Mononuclear cell (primary cell): ENCODE data around the gene PTPN1. TPM values are rescaled to one million over a fixed set of nuclear protein-coding genes. Genes with fewer than 3 reads are reported as not detected.
A peak's percentile ranks its signal among the peaks of the same experiment; 100 is the strongest.

Source experiments
- H3K27me3 ChIP-seq: 2 replicates; pipeline ENCODE4 v1.6.0; 2011; ENCODE audit warnings: low read length, control low read depth; ENCODE audit not compliant: insufficient read depth
- H3K4me1 ChIP-seq: 2 replicates; pipeline ENCODE4 v1.5.1; 2011; ENCODE audit warnings: mild to moderate bottlenecking, low read length, control low read depth; ENCODE audit not compliant: insufficient read depth
- H3K4me3 ChIP-seq: 2 replicates; pipeline ENCODE4 v1.5.1; 2011; ENCODE audit warnings: mild to moderate bottlenecking, low read length, moderate library complexity
- H3K9me3 ChIP-seq: 2 replicates; pipeline ENCODE4 v1.5.1; 2011; ENCODE audit warnings: low read depth, mild to moderate bottlenecking, control low read depth, low read length
- total RNA-seq: library from RNA; depleted of rRNA; stranded (reverse); fragments of >200 nt; gene quantifications from one replicate; pipeline ENCODE4 v1.2.3, GENCODE V29; 2012

Gene PTPN1
- 86.0 TPM for total RNA-seq

DNA sequence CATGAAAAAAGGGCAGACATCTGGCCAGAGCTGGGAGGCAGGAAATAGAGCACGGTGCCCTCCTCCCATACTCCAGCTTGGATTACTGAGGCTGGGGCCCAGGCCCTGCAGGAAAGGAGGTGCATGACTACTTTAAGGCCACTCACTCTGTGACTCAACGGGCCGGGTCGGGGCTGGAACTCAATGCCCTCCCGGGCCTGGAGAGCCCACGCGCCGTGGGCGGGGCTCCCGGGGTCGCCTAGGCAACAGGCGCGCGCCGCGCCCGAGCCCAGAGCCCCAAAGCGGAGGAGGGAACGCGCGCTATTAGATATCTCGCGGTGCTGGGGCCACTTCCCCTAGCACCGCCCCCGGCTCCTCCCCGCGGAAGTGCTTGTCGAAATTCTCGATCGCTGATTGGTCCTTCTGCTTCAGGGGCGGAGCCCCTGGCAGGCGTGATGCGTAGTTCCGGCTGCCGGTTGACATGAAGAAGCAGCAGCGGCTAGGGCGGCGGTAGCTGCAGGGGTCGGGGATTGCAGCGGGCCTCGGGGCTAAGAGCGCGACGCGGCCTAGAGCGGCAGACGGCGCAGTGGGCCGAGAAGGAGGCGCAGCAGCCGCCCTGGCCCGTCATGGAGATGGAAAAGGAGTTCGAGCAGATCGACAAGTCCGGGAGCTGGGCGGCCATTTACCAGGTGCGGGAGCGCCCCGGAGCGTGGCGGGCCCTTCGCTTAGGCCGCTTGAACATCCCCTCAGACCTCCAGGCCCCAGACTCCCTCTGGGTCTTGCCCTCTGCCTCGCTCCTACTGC is at the start of gene PTPN1:
Gene PTPN1, plus strand, starts transcription at position 461 of the 783 bp plus-strand sequence. Its CDS starts 145 bp downstream, at position 606.
- peaks cover 51% of the 10 kb centered on the region for H3K4me1 ChIP-seq
- no peaks in the 10 kb centered on the region for H3K9me3 ChIP-seq
- peak within 1 kb of the TSS; percentile 93 for H3K4me3 ChIP-seq
- H3K27me3 ChIP-seq: no peaks in the 10 kb centered on the region

- H3K4me3 ChIP-seq: no peak overlapping the region
- H3K27me3 ChIP-seq: no peaks in the 10 kb centered on the region
- no peaks in the 10 kb centered on the region for H3K9me3 ChIP-seq
- peaks cover 47% of the 10 kb centered on the region for H3K4me1 ChIP-seq
Observed at GRCh38 chr20:50460608-50461267, 49.4 kb upstream of the PTPN1 start.

DNA sequence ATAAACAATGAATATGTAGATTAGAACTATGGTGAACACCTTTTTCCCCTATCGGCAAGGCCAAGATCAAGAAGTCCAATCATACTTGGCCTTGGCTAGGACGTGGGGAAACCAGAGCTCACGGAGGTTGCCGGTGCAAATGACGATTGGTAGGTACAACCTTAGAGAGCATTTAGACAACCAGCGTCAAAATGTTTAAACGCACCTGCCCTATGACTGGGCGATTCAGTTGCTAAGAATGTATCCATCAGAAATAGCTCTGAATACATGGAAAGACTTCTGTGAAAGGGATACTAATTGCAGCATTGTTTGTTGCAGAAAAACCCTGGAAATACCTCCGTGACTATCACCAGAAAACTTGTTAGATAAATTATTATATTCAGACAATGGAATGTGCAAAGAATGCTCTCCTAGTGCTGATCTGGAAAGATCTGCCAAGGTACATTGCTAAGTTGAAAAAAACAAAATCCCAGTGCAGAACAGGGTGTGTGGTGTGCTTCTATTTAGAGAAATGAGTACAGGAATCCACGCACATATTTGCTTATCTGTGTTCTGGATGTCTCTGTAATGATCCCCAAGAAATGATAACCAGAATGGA is 48.0 kb upstream of the PTPN1 start:
- no peaks in the 10 kb centered on the region for H3K27me3 ChIP-seq
- no peak overlapping the region for H3K4me3 ChIP-seq
- H3K4me1 ChIP-seq: peaks cover 32% of the 10 kb centered on the region
- no peaks in the 10 kb centered on the region for H3K9me3 ChIP-seq

DNA sequence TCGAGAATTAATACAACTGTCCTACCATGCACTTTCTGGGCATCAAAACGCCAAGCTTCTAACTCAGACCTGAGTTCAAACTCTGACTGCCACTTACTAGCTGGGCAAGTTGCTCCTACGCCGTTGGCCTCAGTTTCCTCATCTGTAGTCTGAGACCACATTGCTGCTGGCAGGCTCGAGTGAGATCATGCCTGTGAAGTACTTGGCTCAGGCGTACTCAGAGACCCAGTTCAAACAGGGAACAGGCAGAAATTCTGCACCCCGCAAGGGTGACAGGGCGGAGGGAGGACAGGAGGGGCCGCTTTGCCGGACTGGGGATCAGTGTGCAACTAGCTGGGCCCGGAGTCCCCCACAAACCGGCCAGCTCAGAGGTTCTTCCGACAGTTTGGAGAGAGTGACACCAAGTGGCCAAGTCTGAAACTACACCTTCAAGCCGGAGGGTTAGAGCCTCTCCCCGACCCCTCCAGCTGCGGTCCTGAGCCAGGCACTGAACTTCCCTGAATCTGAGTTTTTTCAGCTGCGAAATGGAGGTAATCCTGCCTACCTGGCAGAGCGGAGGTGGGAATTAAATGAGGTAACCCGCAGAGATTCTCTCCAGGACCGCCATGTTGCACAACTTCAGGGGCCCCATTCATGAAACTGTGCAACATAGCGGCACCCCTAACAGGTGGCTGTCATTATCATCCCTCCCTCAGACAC is 46.0 kb upstream of the PTPN1 start:
- H3K4me3 ChIP-seq: no peak overlapping the region
- peaks cover 18% of the 10 kb centered on the region for H3K4me1 ChIP-seq
- no peaks in the 10 kb centered on the region for H3K9me3 ChIP-seq
- no peaks in the 10 kb centered on the region for H3K27me3 ChIP-seq

DNA sequence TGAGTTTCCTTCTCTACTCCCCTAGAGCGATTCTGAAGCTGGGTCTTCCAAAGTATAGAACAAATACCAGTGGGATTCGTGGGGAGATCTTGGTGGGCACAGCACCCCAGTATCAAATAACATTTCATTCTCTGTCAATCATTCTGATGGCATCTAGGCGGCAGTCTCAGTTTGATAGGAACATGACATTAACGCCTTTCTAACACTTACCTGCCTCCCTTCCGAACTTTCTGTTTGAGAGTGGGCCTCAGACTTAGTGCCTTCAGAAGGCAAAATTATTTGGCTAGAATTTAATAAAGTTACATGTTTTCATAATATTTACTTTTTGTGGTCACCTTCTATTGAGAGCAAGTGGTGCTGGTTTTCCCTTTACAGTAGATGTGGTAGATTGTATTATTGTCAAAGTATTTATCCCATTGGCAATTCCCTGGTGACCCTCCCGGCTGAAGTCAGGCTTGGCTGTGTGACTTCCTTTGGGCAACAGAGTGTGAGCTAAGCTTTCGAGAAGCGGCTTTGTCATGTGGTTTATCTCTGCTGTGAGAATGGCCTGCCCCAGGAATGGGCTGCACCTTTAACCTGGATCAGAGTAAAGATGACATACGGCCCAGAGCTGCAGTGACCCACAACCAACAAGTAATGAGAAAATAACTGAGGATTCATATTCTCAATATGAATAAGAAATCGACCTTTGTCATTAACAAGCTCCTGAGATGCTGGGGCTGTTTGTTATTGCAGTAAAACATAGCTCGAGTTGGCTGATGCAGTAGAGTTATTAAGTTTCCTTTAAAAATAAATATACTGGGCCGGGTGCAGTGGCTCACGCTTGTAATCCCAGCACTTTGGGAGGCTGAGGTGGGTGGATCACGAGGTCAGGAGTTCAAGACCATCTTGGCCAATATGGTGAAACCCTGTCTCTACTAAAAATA is 45.2 kb upstream of the PTPN1 start:
- Histone ChIP-seq H3K4me1 (peaks cover 18% of the 10 kb centered on the region), H3K9me3 (no peaks in the 10 kb centered on the region), H3K27me3 (no peaks in the 10 kb centered on the region), H3K4me3 (no peak overlapping the region)

DNA sequence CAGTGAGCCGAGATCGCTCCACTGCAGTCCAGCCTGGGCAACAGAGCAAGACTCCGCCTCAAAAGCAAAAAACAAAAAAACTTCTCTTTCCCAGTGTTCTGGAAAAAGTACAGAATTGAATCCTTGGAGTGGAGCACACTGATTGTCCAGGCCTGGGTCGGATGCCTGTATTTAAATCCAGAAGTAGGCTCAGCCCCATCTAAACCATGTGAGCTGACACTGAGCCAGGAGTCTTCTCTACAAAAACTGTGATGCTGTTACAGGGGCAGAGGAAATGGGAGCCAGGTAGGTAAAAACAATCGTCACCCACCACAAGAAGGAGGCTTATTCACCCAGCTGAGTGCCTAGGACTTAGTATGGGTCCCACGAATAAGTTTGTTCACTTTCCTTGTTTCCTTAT is 43.0 kb upstream of the PTPN1 start:
- H3K27me3 ChIP-seq: no peaks in the 10 kb centered on the region
- H3K4me3 ChIP-seq: no peak overlapping the region
- no peaks in the 10 kb centered on the region for H3K9me3 ChIP-seq
- H3K4me1 ChIP-seq: peaks cover 8% of the 10 kb centered on the region

DNA sequence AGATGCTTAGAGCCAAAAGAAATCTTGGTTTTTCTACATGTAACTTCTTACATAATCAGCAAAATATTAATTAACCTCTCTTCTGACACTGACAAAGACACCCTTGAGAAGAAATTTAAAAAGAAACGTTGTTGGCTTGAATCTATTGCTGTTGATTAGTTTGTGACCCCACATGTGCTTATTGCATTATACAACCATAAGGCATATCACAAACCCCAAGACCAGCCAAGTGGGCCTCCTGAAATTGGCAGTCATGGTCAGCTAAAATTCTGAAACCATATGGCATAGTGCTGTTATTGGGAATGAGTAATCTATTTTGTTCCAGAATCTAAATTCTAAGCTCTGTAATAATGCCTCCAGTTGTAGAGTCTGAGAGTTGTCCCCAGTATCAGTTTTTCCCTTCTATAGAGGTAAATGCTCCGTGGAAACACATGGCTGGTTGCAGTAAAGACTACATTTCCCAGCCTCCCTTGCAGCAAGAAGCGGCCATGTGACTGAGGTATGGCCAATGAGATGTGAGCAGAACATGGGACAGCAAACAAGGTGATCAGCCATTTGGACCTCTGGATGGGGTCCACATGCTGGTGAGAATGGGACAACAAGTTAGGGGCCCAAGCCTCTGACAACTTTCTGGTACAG is 42.3 kb upstream of the PTPN1 start:
- Histone ChIP-seq H3K4me3 (no peak overlapping the region), H3K27me3 (no peaks in the 10 kb centered on the region), H3K4me1 (peaks cover 11% of the 10 kb centered on the region), H3K9me3 (no peaks in the 10 kb centered on the region)

GRCh38 chr20:50468378-50468798 is 41.8 kb upstream of the PTPN1 start:
- peaks cover 16% of the 10 kb centered on the region for H3K4me1 ChIP-seq
- H3K9me3 ChIP-seq: no peaks in the 10 kb centered on the region
- no peak overlapping the region for H3K4me3 ChIP-seq
- no peaks in the 10 kb centered on the region for H3K27me3 ChIP-seq

DNA sequence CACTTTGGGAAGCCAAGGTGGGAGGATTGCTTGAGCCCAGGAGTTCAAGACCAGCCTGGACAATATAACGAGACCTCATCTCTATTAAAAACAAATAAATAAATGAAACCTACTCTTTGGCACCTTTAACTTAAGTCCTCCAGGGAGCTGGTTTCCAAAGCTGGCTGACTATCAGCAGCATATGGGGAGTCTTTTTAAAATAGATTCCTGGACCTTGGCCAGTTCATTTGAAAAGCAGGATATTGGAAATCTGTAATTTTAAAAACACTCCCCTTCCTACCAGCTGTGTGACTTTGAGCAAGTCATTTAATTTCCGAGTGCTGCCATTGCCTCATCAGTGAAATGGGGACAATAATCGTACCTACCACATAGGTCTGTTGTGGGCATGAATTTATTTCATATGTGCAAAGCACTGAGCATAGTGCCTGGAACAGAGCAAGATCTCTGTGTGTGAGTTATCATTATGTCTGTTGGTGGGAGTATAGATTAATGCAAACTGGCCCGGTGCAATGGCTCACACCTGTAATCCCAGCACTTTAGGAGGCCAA is 40.9 kb upstream of the PTPN1 start:
- no peak overlapping the region for H3K4me3 ChIP-seq

GRCh38 chr20:50469796-50470195 is 40.4 kb upstream of the PTPN1 start:
- H3K9me3 ChIP-seq: no peaks in the 10 kb centered on the region
- peaks cover 14% of the 10 kb centered on the region for H3K4me1 ChIP-seq
- H3K27me3 ChIP-seq: no peaks in the 10 kb centered on the region
- no peak overlapping the region for H3K4me3 ChIP-seq

More for the DNA sequence above, 40.9 kb upstream of the PTPN1 start:
- Histone ChIP-seq H3K27me3 (no peaks in the 10 kb centered on the region), H3K4me1 (peaks cover 18% of the 10 kb centered on the region), H3K9me3 (no peaks in the 10 kb centered on the region)

- Histone ChIP-seq H3K27me3 (no peaks in the 10 kb centered on the region), H3K4me1 (peaks cover 14% of the 10 kb centered on the region), H3K9me3 (no peaks in the 10 kb centered on the region), H3K4me3 (no peak overlapping the region)
Observed at GRCh38 chr20:50470264-50470858, 39.8 kb upstream of the PTPN1 start.

GRCh38 chr20:50471231-50471630 is 39.0 kb upstream of the PTPN1 start:
- Histone ChIP-seq H3K9me3 (no peaks in the 10 kb centered on the region), H3K4me3 (no peak overlapping the region), H3K27me3 (no peaks in the 10 kb centered on the region), H3K4me1 (peaks cover 14% of the 10 kb centered on the region)
